Panc1 (cell line): ENCODE results near the gene FHL2. TPM values are rescaled to one million over a fixed set of nuclear protein-coding genes. Genes with fewer than 3 reads are reported as not detected.

ENCODE experiments used
- ATAC-seq: fragments of 200-7000 bp; cut with Tn5 transposase; 2 replicates; pipeline ENCODE4 v1.9.1; 2020; ENCODE audit warnings: mild to moderate bottlenecking, moderate library complexity
- BruUV-seq: library from RNA; stranded (reverse); fragments of 400-500 nt; replicated peaks from 2 replicates; lab custom pipeline; 2021; lab: Mats Ljungman, UMichigan
- CTCF ChIA-PET: fragments of 300-600 bp; sonication (Branson Sonifier 250); formaldehyde crosslinking; loops from one replicate; lab custom pipeline; 2022; ENCODE audit warnings: antibody characterized with exemption; lab: Charles Lee
- POLR2A ChIA-PET: fragments of 300-600 bp; sonication (Branson Sonifier 250); formaldehyde crosslinking; loops from one replicate; lab custom pipeline; 2022; ENCODE audit warnings: antibody characterized with exemption; lab: Charles Lee
- DNase-seq: peaks from one replicate; pipeline ENCODE4 v3.0.0-alpha.2; 2010; ENCODE audit warnings: low read depth, low spot score
- H3K27ac ChIP-seq: 2 replicates; pipeline ENCODE4 v1.5.1; 2011; ENCODE audit warnings: mild to moderate bottlenecking, low read length, inconsistent platforms
- H3K27me3 ChIP-seq: fragments of 200-500 bp; sonication (Bioruptor generic); 2 replicates; pipeline ENCODE4 v1.6.0; 2014; ENCODE audit warnings: low read length, inconsistent platforms; ENCODE audit not compliant: control insufficient read depth, insufficient read depth
- H3K36me3 ChIP-seq: fragments of 200-500 bp; sonication (Bioruptor generic); 2 replicates; pipeline ENCODE4 v1.5.1; 2014; ENCODE audit warnings: inconsistent platforms, mild to moderate bottlenecking, low read length, moderate library complexity; ENCODE audit not compliant: control insufficient read depth, insufficient read depth
- H3K4me1 ChIP-seq: 2 replicates; pipeline ENCODE4 v1.5.1; 2011; ENCODE audit warnings: inconsistent platforms, mild to moderate bottlenecking, low read length, moderate library complexity; ENCODE audit not compliant: control insufficient read depth, insufficient read depth
- H3K4me3 ChIP-seq, 2 experiments: 2 replicates each; pipeline ENCODE4 v1.5.1; 2011 to 2012; ENCODE audit warnings: low read depth in 2 of 2, low read length in 2 of 2, mild to moderate bottlenecking in 2 of 2, inconsistent platforms in 1 of 2, moderate library complexity in 1 of 2
- H3K9me3 ChIP-seq: fragments of 200-500 bp; sonication (Bioruptor generic); 2 replicates; pipeline ENCODE4 v1.5.1; 2014; ENCODE audit warnings: low read depth, mild to moderate bottlenecking, inconsistent platforms, low read length, moderate library complexity; ENCODE audit not compliant: control insufficient read depth, insufficient read depth
- CTCF ChIP-seq: fragments of 450-650 bp; IDR thresholded peaks from 2 replicates; pipeline ENCODE4 v1.5.1; 2017; ENCODE audit warnings: mild to moderate bottlenecking
- POLR2AphosphoS5 ChIP-seq: IDR thresholded peaks from 2 replicates; pipeline ENCODE4 v1.6.1; 2012; ENCODE audit warnings: mild to moderate bottlenecking, low read depth, low read length, moderate library complexity
- TCF7L2 ChIP-seq: IDR thresholded peaks from 2 replicates; pipeline ENCODE4 v1.6.1; 2011; ENCODE audit warnings: mild to moderate bottlenecking, low read depth, low read length, inconsistent platforms
- in situ Hi-C: cut with HindIII; loops from 2 replicates; pipeline ENCODE4 v1.10.0; 2016; ENCODE audit warnings: low sequenced_read_pairs, low pct_unique_long_range_greater_than_20kb
- intact Hi-C: fragments of 100-400 bp; cut with micrococcal nuclease; formaldehyde crosslinking; loops from one replicate; pipeline ENCODE4 v1.10.0; 2022; ENCODE audit not compliant: unreplicated experiment
- total RNA-seq: library from RNA; stranded (reverse); gene quantifications from one replicate; pipeline ENCODE4 v1.2.1, GENCODE V29; 2021; ENCODE audit not compliant: unreplicated experiment
- TF ChIP-seq, protein P1 (sequence below), 2 experiments: IDR thresholded peaks; 2 replicates each; pipeline ENCODE4 v1.6.1; 2011 to 2012; ENCODE audit warnings: low read depth in 2 of 2, control low read depth in 1 of 2, low read length in 1 of 2, mild to moderate bottlenecking in 1 of 2, moderate library complexity in 1 of 2; ENCODE audit not compliant: insufficient read depth in 1 of 2

FHL2 gene
- total RNA-seq, 1 experiment from 2014 or later: 378 TPM

DNA sequence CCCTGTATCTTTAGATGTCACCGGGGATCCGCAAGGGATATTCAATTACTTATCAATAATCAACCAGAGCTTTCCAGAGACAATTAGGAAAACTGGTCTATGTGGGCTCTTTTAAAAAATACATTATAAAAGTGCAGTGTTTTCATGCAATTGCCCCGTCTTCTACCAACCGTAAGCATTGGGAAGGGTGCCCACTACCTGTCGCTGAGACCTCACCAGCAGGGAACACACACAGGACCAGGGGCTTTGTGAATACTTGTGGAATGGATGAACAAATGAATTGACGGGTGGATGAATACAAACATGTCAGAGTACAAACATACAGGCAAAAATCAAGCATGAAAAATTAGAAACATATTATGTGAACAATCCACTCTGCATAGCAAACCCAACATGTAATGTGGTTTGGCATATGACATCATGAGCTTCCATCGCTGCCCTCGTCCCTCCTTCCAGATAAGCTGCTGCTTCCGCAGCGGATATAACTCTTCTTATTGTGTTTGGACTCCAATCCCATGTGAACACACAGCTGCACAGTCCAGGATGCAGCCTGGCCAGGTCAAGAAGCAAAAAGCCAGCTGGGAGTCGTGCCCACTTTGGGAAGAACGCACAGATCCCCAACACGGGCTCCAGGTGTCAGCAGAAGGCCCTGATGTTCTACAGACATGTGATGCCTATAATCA lies 5.3 kb downstream of the FHL2 start:
- ChIA-PET CTCF (interaction anchor here (1.1 kb wide), 1 partner anchor 128 kb away, joined by 3 read pairs; no protein-coding TSS in a partner anchor), POLR2A (interaction anchor here (1.1 kb wide), 1 partner anchor 17 kb away, joined by 3 read pairs; no protein-coding TSS in a partner anchor)
- ATAC-seq (no peak), DNase-seq (no peak)
- Histone ChIP-seq H3K4me3 (peak overlapping the region; percentile 86 to 90), H3K9me3 (no peaks in the 10 kb centered on the region), H3K4me1 (peaks cover 81% of the 10 kb centered on the region), H3K27ac (peak overlapping the region; percentile 100), H3K27me3 (no peaks in the 10 kb centered on the region), H3K36me3 (peaks cover 23% of the 10 kb centered on the region)
- no TSS peak for BruUV-seq
- no peak for TF ChIP-seq TCF7L2
- peak; percentile 61; the same call in 1 of the 2 replicates for TF ChIP-seq POLR2AphosphoS5
- TF ChIP-seq CTCF: no peak
- TF ChIP-seq, protein P1, sequence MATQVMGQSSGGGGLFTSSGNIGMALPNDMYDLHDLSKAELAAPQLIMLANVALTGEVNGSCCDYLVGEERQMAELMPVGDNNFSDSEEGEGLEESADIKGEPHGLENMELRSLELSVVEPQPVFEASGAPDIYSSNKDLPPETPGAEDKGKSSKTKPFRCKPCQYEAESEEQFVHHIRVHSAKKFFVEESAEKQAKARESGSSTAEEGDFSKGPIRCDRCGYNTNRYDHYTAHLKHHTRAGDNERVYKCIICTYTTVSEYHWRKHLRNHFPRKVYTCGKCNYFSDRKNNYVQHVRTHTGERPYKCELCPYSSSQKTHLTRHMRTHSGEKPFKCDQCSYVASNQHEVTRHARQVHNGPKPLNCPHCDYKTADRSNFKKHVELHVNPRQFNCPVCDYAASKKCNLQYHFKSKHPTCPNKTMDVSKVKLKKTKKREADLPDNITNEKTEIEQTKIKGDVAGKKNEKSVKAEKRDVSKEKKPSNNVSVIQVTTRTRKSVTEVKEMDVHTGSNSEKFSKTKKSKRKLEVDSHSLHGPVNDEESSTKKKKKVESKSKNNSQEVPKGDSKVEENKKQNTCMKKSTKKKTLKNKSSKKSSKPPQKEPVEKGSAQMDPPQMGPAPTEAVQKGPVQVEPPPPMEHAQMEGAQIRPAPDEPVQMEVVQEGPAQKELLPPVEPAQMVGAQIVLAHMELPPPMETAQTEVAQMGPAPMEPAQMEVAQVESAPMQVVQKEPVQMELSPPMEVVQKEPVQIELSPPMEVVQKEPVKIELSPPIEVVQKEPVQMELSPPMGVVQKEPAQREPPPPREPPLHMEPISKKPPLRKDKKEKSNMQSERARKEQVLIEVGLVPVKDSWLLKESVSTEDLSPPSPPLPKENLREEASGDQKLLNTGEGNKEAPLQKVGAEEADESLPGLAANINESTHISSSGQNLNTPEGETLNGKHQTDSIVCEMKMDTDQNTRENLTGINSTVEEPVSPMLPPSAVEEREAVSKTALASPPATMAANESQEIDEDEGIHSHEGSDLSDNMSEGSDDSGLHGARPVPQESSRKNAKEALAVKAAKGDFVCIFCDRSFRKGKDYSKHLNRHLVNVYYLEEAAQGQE (IDR thresholded peaks at IDR 0.05; ENCODE audit: insufficient read depth in 1 of 2, low read depth in 2 of 2, low read length in 1 of 2): no peak
- intact Hi-C loops: no loop called here
- in situ Hi-C loops: no loop called here

DNA sequence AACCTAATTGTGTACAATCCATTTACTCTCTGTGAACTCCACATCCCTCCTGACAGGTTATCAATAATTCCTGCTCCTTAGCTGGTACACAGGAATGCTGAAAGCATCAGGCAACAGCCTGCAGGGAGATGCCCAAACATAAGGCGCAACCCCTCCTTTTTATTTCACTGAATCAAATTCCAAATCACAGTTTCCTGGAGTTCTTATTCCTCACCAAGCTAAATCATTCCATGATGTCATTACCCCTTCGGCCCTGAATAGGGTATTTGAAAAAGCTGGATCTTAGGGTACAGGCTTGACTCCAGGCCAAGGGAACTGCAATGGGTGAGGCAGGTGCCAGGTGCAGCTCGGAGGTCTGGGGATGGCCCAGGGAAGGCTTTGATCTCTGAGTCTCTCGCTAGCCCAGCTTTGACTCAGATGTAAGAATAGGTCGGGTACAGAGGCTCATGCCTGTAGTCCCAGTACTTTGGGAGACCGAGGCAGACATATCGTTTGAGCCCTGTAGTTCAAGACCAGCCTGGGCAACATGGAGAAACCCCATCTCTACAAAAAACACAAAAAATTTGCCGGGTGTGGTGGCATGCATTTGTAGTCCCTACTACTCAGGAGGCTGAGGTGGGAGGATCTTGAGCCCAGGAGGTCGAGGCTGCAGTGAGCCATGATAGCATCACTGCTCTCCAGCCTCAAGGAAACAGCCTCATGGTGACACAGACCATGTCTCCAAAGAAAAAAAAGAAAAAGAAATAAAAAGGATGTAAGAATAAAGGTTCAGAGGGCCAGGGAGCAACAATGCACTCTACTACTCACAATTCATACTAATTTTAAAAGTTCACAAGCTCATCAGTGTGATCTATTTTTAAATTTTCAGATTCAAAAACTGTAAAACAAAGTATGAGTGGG lies 6.8 kb downstream of the FHL2 start:
- intact Hi-C loops: no loop called here
- TF ChIP-seq TCF7L2: peak; percentile 51; the same call in 1 of the 2 replicates
- TF ChIP-seq, protein P1 (IDR thresholded peaks at IDR 0.05; ENCODE audit: insufficient read depth in 1 of 2, low read depth in 2 of 2, low read length in 1 of 2): no peak
- DNase-seq (no peak), ATAC-seq (no peak)
- Histone ChIP-seq H3K27me3 (no peaks in the 10 kb centered on the region), H3K4me1 (peaks cover 92% of the 10 kb centered on the region), H3K9me3 (no peaks in the 10 kb centered on the region), H3K4me3 (peak overlapping the region in 1 of 2 experiments; percentile 90; a peak in 2 of 4 replicates), H3K36me3 (peaks cover 17% of the 10 kb centered on the region; the same call in 1 of the 2 replicates), H3K27ac (peak overlapping the region; percentile 100)
- BruUV-seq: no TSS peak
- POLR2A ChIA-PET: interaction anchor here (0.7 to 1.5 kb wide), 3 partner anchors 12 to 128 kb away, joined by 3 to 9 read pairs (median 9); no protein-coding TSS in a partner anchor
- in situ Hi-C loops: no loop called here
- CTCF ChIA-PET: interaction anchor here (0.7 to 2.1 kb wide), 4 partner anchors 9 to 129 kb away, joined by 3 to 30 read pairs (median 6); no protein-coding TSS in a partner anchor
